HG02571 (cell line): ENCODE measurements around the gene ZNF205.
A peak's percentile ranks its signal among the peaks of the same experiment; 100 is the strongest.
"Not testable (repeated sequence)": the region's sequence is repeated elsewhere in the genome, so short reads cannot be mapped to it uniquely, and the experiment has no call there.

ENCODE experiments used
- ATAC-seq: cut with Tn5 transposase; IDR thresholded peaks from one replicate; pipeline ENCODE4 v1.9.1; 2021; ENCODE audit warnings: mild to moderate bottlenecking, moderate library complexity; ENCODE audit not compliant: unreplicated experiment

The ZNF205 gene

DNA sequence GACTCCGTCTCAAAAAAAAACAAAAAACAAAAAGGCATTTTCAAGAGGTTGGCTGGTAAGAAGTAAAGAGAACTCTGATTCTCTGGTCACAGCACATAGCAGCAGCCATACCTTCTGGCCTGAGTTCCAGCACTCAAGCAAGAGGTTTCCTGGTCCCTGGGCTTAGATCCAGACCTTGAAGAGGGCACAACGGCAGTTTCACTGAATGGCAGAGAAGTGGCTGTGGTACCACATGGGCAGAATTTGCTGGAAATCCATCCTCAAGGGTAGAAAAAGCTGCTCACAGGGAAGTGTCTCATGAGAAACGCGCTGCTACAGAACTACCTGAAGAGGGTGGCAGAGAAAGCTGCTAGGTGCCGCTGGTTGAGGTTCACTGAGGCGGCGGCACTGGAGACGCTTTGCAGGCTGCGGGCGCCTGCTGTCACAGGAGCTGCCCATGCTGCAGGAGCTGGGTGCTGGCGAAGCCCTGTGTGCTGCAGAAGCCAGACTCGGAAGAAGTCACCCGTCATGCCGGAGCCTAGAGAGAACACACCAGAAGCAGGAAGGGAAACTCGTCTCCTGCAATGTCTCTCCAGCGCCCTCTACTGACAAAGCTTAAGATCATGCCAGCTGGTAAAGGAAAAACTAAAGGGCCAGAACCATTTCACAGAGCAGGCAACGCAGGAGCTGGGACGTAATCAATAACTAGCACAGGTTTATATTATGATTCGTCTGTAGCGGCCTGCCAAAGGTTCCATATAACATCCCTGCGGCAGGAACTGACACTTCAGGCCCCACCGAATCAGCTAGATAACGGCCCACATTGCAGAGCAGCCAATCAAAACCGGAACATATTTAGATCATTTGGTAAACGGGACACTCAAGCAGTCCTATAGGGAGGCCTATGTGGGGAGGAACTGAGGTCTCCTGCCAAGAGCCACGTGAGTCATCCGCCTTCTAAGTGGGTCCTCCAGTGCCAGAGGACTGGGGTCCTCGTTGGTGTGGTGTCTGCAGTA is 17.0 kb downstream of the ZNF205 start:
- ATAC-seq: no peak

DNA sequence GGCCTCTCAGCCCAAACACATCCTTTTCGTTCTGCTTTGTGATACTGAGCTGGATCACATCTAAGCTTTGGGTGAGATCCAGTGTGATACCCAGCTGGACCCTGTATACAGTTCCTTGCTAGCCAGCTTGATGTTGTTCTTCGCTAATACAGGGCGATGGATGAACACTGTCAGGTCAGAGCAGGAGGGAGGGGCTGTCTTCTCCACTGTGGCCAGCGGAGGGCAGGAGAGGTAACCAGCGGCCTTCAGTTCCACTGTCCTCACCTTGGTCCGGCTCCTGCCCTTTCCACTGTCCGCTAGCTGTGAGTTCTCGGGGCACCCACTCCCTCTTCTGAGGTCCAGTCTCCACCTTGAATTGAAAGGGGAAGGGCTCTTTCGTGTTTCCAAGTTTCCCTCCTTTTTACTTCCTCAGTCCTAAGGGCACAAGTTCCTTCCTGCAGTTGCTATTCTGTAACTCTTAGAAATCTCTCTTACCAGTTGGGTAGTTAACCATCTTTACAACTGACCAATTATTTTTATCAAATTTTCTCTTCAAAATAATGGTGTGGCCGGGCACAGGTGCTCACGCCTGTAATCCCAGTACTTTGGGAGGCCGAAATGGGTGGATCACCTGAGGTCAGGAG is 19.5 kb downstream of the ZNF205 start:
- no peak for ATAC-seq

GRCh38 chr16:3133844-3134243 is 21.5 kb downstream of the ZNF205 start:
- ATAC-seq: no peak

- peak; percentile 90 for ATAC-seq
Observed at GRCh38 chr16:3134338-3135125, 22.1 kb downstream of the ZNF205 start, which contains the start of gene ZNF213. Gene ZNF213 (plus strand): TSS chr16:3135029. CDS start chr16:3137281, 2,252 bp downstream.

GRCh38 chr16:3135126-3135715 is 22.8 kb downstream of the ZNF205 start:
- ATAC-seq: no peak

DNA sequence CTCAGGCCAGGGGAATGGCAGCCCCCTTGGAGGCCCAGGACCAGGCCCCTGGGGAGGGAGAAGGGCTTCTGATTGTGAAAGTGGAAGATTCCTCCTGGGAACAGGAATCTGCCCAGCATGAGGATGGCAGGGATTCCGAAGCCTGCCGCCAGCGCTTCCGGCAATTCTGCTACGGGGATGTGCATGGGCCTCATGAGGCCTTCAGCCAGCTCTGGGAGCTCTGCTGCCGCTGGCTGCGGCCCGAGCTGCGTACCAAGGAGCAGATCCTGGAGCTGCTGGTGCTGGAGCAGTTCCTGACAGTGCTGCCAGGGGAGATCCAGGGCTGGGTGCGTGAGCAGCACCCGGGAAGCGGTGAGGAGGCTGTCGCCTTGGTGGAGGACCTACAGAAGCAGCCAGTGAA is 24.9 kb downstream of the ZNF205 start:
- no peak for ATAC-seq

GRCh38 chr16:3138342-3138741 is 26.0 kb downstream of the ZNF205 start:
- ATAC-seq: no peak

DNA sequence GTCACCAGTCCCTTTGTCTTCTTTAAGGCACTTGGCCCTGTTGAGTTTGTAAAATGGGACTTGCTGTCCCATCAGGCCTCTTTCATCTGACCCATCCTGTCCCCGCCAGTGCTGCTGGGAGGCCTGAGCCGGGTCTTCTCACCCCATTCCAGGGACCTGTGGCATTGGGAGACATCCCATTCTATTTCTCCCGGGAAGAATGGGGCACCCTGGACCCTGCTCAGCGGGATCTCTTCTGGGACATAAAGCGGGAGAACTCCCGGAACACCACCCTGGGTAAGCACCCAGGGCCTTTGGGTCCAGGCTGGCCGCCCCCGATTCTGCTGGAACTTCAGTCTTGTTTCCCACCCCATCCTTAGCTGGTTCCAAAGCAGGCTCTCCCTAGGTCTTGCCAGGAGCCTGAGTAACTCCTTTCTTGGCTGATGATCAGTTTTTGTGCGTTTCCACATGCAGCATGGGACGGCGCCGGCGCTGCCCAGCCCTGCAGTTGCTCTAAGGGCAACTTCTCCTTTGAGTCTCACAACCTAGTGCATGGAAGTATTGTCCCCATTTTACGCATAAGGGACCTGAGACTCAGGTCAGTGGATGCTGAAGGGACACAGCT is 26.5 kb downstream of the ZNF205 start:
- no peak for ATAC-seq

DNA sequence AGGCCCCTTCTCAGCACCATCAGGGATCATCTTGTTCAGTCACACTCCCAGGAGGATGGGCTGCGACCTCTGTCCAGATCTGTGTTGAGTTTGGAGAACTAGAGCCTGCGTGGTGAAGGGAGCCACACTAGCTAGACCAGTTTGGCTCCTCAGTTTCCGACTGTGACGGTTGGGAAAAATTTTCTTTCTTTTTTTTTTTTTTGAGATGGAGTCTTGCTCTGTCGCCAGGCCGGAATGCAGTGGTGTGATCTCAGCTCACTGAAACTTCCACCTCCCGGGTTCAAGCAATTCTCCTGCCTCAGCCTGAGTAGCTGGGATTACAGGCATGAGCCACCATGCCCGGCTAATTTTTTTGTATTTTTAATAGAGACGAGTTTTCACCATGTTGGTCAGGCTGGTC is 27.2 kb downstream of the ZNF205 start:
- not testable (repeated sequence) for ATAC-seq

GRCh38 chr16:3140603-3141427 is 28.4 kb downstream of the ZNF205 start:
- no peak for ATAC-seq

DNA sequence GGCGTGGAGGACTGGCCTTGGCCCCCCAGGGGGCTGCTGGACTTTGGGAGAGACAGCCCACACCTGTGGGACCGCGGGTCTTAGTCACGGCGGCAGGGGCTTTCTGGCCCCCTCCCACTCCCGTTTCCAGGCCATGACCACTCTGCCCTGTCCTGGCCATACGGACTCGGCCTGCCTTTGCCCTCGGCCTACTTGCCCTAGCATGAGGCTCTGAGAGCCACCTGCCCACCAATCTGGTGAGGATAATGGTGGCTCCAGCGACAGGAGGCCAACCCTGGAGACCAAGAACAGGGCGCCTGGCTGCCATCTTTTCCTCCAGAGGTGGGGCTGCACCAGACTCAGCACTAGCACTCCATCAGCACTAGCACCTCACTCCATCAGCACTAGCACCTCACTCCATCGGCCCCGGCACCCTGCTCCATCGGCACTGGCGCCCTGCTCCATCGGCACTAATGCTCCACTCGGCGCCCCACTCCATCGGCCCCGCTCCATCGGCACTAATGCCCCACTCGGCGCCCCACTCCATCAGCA is 29.5 kb downstream of the ZNF205 start:
- no peak for ATAC-seq

DNA sequence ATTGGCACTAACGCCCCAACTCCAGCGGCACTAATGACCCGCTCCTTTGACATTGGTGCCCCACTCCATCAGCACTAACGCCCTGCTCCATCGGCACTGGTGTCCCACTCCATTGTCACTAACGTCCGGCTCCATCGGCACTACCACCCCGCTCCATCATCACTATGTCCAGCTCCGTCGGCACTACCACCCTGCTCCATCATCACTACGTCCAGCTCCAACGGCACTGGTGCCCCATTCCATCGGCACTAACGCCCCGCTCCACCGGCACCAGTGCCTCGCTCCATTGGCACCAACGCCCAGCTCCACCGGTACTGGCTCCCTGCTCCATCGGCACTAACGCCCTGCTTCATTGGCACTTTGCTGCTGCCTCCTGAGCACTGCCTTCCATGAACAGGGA is 29.9 kb downstream of the ZNF205 start:
- no peak for ATAC-seq

GRCh38 chr16:3142770-3143169 is 30.4 kb downstream of the ZNF205 start:
- no peak for ATAC-seq

DNA sequence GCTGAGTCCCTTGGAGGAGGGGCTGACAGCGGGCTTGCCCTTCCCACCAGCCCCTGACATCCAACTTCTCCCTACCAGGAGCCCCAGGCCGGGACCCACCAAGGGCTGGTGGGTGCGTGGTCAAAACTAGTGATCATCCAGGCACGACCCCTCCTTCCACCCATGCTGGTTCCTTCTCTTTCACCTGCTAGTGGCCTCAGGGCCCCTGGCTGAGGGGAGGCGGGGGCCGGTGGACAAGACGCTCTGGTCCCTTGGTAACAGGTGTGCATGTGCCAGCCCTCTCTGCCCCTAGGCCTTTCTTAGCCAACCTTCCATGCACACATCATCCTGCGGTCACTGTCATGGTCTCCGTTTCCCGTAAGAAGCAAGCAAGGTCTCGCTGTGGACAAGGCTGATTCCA is 30.8 kb downstream of the ZNF205 start:
- ATAC-seq: no peak

DNA sequence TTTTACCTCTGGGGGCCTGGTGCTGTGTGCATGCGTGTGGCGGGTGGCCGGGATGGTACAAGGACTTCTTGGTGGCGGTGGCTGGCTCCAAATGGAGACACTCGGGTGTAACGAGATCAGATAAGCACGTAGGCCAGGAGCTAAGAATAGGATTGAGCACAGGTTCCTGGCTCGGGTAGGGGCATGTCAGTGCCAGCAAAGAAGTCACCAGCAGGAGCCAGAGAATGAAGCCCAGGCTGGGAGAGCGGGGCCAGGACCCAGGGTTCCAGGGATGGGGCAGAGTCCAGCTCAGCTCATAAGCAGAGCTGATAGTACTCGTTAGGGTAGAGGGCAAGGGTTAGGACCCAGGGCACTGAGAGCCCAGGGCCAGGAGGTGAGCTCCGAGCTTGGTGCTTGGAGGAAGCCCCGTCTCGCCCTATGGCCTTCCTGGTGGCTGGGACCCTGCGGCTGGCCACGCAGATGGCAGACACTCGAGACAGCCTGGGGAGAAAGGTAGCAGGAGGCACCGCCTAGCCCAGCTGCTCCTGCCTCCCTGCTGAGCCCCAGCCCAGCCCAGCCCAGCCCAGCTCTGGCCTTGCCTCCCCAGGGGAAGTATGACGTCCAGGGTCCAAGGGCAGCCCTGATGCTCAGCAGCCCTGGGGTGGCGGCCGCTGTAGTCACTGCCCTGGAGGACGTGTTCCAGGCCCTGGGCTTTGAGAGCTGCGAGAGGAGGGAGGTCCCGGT is 31.4 kb downstream of the ZNF205 start:
- no peak for ATAC-seq

DNA sequence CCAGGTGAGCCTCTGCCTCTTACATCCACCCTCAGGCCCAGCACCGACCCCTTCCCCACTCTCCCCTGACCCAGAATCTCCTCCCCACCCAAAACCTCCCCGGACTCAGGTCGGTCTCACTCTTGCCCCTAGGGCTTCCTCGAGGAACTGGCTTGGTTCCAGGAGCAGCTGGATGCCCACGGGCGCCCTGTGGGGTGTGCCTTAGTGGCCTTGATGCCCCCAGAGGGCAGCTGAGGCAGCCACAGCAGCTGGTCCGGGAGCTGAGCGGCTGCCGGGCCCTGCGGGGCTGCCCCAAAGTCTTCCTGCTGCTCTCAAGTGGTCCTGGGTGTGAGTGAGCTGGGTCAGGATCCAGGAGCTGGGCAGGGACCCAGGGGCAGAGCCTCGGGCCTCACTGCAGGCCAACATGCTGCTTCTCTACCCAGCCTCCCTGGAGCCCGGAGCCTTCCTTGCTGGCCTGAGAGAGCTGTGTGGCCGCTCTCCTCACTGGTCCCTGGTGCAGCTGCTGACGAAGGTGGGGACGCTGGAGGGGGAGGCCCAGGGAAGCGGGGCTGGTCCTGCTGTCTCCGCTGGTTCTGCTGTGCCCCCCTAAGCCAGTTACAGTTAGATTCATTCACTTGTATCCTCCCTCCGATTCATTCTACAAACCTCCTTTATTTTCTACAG is 32.1 kb downstream of the ZNF205 start:
- ATAC-seq: no peak

GRCh38 chr16:3145151-3145550 is 32.8 kb downstream of the ZNF205 start:
- ATAC-seq: no peak

- no peak for ATAC-seq
Observed at GRCh38 chr16:3145660-3146059, 33.3 kb downstream of the ZNF205 start.
